ENCODE data around the gene CHKA.
A peak's percentile ranks its signal among the peaks of the same experiment; 100 is the strongest.

The CHKA gene

DNA sequence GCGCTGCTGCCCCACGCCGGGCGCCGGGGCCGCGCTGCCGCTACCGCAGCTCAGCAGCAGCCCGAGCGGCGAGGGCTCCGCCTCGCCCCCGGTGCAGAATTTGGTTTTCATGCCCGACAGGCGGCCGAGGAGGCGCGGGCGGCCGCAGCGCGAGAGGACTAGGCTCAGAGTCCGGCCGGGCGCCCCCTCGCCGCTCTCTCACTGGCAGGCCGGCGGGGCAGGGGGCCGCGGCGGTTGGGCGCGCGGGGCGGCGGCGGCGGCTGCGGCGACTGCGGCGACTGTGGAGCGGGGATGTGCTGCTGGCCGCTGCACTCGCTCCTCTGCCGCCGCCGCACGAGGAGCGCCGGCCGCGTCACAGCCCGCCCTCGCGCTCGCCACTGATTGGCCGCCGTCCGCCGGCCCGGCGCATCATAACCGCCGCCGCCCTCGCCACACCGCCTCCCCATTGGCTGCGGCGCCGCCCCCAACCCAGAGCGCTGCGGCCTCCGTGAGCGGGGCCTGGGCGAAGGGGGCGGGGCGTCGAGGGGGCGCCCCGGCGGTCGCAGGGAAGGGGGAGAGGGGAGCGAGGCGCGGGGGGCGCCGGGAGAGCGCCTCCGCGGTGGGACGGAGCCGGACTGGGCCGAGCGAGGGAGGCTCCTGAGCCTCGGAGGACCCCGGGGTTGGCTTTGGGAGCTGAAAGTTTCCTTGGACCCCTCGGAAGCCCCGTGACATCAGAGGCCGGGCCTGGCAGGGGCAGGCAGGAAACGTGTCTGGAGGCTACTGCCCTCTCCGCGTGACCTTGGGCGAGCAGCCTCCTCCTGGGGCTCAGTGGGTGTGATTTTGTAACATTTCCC is at the start of gene CHKA:
Gene CHKA, minus strand, starts transcription at position 322 of the 833 bp plus-strand sequence. Its CDS starts 211 bp downstream, at position 111.
- TF ChIP-seq, protein P1, sequence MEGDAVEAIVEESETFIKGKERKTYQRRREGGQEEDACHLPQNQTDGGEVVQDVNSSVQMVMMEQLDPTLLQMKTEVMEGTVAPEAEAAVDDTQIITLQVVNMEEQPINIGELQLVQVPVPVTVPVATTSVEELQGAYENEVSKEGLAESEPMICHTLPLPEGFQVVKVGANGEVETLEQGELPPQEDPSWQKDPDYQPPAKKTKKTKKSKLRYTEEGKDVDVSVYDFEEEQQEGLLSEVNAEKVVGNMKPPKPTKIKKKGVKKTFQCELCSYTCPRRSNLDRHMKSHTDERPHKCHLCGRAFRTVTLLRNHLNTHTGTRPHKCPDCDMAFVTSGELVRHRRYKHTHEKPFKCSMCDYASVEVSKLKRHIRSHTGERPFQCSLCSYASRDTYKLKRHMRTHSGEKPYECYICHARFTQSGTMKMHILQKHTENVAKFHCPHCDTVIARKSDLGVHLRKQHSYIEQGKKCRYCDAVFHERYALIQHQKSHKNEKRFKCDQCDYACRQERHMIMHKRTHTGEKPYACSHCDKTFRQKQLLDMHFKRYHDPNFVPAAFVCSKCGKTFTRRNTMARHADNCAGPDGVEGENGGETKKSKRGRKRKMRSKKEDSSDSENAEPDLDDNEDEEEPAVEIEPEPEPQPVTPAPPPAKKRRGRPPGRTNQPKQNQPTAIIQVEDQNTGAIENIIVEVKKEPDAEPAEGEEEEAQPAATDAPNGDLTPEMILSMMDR (IDR thresholded peaks at IDR 0.05; ENCODE audit: low read length, missing control alignments) = no peak
- peak within 1 kb of the TSS; percentile 67 for H3K4me3 ChIP-seq (replicated peaks; ENCODE audit: low read depth, low read length)
- peak; percentile 90 for DNase-seq (ENCODE audit: low read depth)

DNA sequence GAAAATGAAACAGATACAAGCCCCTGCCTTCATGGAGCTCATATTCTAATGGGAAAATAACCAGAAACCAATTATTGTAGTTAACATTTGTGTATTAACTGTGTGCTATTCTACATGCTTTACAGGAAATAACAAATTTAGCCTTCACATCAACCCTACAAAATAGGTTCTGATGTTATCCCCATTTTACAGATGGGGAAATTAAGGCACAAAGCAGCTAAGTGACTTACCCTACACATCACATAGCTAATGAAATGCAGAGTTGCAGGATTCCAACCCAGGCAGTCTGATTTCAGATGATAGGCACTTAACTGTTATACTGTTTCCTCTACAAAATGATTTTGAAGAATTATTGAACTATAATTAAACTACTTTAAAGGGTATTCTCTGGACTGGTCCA is 48.3 kb upstream of the CHKA start:
- DNase-seq (ENCODE audit: low read depth) = no peak
- no peak overlapping the region for H3K4me3 ChIP-seq (replicated peaks; ENCODE audit: low read depth, low read length)
- TF ChIP-seq, protein P1 (IDR thresholded peaks at IDR 0.05; ENCODE audit: low read length, missing control alignments) = no peak

DNA sequence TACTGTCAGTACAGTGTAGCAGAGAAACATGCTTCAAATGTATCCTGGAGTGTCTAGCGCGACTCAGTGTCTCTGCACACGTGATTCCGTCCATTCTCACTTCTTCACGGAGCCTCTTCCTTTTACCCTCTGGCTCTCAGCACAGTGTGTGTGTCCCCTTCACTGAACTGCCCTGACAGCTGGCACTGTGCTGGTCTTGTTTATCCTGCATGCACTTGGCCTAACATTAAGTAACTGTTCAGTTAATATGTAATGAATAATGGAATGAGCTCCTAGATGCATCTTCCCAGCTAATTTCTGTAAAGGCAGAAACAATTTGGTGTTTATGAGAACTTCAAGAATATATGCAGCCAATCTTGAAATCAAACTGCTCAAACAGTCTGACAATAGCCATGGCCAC is 47.5 kb upstream of the CHKA start:
- no peak overlapping the region for H3K4me3 ChIP-seq (replicated peaks; ENCODE audit: low read depth, low read length)
- TF ChIP-seq, protein P1 (IDR thresholded peaks at IDR 0.05; ENCODE audit: low read length, missing control alignments) = no peak
- no peak for DNase-seq (ENCODE audit: low read depth)

DNA sequence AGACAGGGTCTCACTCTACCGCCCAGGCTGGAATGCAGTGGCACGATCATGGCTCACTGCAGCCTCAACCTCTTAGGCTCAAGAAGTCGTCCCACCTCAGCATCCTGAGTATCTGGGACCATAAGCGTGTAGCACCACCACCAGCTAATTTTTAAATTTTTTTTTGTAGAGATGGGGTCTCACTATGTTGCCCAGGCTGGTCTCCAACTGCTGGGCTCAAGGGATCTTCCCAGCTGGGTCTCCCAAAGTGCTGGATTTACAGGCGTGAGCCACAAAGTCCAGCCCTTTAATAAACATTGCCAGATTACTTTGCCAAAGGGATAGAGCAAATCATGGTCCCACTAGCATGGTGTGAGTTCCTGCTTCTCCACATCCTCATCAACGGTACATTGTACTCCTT is 46.3 kb upstream of the CHKA start:
- TF ChIP-seq, protein P1 (IDR thresholded peaks at IDR 0.05; ENCODE audit: low read length, missing control alignments) = no peak
- no peak overlapping the region for H3K4me3 ChIP-seq (replicated peaks; ENCODE audit: low read depth, low read length)
- no peak for DNase-seq (ENCODE audit: low read depth)

DNA sequence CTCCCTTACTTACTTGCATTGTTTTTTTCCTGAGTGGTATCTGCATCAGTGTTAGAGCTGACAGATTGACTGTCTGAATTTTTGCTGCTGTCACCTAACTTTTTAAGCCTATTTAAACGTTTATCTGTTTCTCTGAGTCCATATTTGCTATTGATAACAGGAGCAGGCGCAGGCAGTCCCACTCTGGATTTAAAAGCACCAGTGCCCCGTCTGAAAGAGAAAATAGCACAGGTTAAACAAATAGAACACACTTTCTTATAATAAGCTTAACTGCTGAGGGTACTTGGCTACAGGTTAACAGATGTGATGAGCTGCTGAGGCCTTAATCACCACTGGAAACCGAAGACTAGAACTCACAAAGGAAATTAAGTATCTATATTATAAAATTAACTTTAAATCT is 45.8 kb upstream of the CHKA start:
- TF ChIP-seq, protein P1 (IDR thresholded peaks at IDR 0.05; ENCODE audit: low read length, missing control alignments) = no peak
- no peak for DNase-seq (ENCODE audit: low read depth)
- no peak overlapping the region for H3K4me3 ChIP-seq (replicated peaks; ENCODE audit: low read depth, low read length)

DNA sequence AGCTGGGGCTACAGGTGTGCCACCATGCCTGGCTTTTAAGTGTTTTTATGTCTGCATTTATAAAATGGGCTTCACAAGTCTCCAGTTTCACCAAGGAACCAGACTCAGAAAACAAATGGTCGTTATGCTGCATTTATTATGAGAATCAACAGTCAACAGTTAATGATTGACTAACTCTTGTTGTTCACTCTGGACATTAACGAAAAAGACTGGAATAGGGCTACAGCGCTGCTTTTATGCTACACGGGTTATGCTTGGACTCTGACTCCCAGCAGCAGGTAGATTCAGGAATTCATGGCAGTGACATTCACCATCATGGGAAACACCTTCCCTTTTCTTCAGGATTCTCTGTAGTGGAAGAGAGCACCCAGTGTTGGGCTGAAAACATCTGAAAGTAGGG is 44.4 kb upstream of the CHKA start:
- TF ChIP-seq, protein P1 (IDR thresholded peaks at IDR 0.05; ENCODE audit: low read length, missing control alignments) = no peak
- no peak for DNase-seq (ENCODE audit: low read depth)
- H3K4me3 ChIP-seq (replicated peaks; ENCODE audit: low read depth, low read length) = no peak overlapping the region

DNA sequence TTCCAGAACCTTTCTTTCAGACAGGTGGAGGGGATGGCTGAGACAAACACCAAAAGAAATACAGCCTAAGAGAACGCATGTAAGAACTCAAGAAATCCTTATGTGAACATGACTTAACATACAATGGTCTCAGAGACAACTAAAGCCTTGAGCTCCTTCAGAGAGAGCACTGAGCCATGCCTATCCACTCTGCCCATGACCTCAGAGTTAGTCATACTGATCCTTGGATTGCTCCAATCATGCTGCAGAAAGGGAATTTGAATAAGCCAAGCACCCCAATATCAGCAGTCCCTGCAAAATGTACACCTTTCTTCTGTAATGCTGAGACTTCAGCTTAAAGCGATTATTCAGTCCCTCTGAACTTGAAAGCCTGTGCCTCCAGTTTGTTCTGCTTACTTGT is 43.2 kb upstream of the CHKA start:
- no peak overlapping the region for H3K4me3 ChIP-seq (replicated peaks; ENCODE audit: low read depth, low read length)
- peak; percentile 21 for DNase-seq (ENCODE audit: low read depth)
- TF ChIP-seq, protein P1 (IDR thresholded peaks at IDR 0.05; ENCODE audit: low read length, missing control alignments) = no peak

All from fibroblast of pulmonary artery (primary cell).